ENCODE results near the gene MATK. TPM values are rescaled to one million over a fixed set of nuclear protein-coding genes. Genes with fewer than 3 reads are reported as not detected.
"Not testable (repeated sequence)": the region's sequence is repeated elsewhere in the genome, so short reads cannot be mapped to it uniquely, and the experiment has no call there.

The MATK gene
- total and polyA plus RNA-seq, 2 experiments from 2014 or later: 4.8 to 6.9 TPM

- no peaks in the 10 kb centered on the region for H3K36me3 ChIP-seq
- no peaks in the 10 kb centered on the region for H3K9me3 ChIP-seq (ENCODE audit: low read depth)
- no peak overlapping the region for H3K27ac ChIP-seq
- H3K4me3 ChIP-seq: no peak overlapping the region
- H3K4me1 ChIP-seq (ENCODE audit: low read depth): peaks cover 4% of the 10 kb centered on the region
- no peak for TF ChIP-seq CTCF (IDR thresholded peaks at IDR 0.05; ENCODE audit: low read depth, low read length)
- DNase-seq (ENCODE audit: low read depth in 1 of 2, low spot score in 1 of 2): no peak
- no peaks in the 10 kb centered on the region for H3K27me3 ChIP-seq
Measured at GRCh38 chr19:3818918-3819317, 32.7 kb upstream of the MATK start.

- DNase-seq (ENCODE audit: low read depth in 1 of 2, low spot score in 1 of 2): peak in 1 of 2 donors; percentile 16
- no peak overlapping the region for H3K27ac ChIP-seq
Measured at GRCh38 chr19:3818466-3818865, 32.3 kb upstream of the MATK start.

GRCh38 chr19:3817761-3818160 lies 31.6 kb upstream of the MATK start:
- Histone ChIP-seq H3K36me3 (no peaks in the 10 kb centered on the region), H3K9me3 (ENCODE audit: low read depth) (no peaks in the 10 kb centered on the region), H3K27me3 (no peaks in the 10 kb centered on the region), H3K27ac (no peak overlapping the region), H3K4me3 (no peak overlapping the region), H3K4me1 (ENCODE audit: low read depth) (peaks cover 4% of the 10 kb centered on the region)
- TF ChIP-seq CTCF (IDR thresholded peaks at IDR 0.05; ENCODE audit: low read depth, low read length): no peak
- no peak for DNase-seq (ENCODE audit: low read depth in 1 of 2, low spot score in 1 of 2)

More at GRCh38 chr19:3818466-3818865, 32.3 kb upstream of the MATK start:
- H3K4me3 ChIP-seq: no peak overlapping the region
- peaks cover 4% of the 10 kb centered on the region for H3K4me1 ChIP-seq (ENCODE audit: low read depth)
- no peaks in the 10 kb centered on the region for H3K9me3 ChIP-seq (ENCODE audit: low read depth)
- no peaks in the 10 kb centered on the region for H3K36me3 ChIP-seq
- H3K27me3 ChIP-seq: no peaks in the 10 kb centered on the region
- no peak for TF ChIP-seq CTCF (IDR thresholded peaks at IDR 0.05; ENCODE audit: low read depth, low read length)

GRCh38 chr19:3816566-3817218 lies 30.5 kb upstream of the MATK start:
- Histone ChIP-seq H3K4me3 (no peak overlapping the region), H3K27ac (no peak overlapping the region), H3K36me3 (no peaks in the 10 kb centered on the region), H3K9me3 (ENCODE audit: low read depth) (no peaks in the 10 kb centered on the region), H3K4me1 (ENCODE audit: low read depth) (peaks cover 4% of the 10 kb centered on the region), H3K27me3 (no peaks in the 10 kb centered on the region)
- TF ChIP-seq CTCF (IDR thresholded peaks at IDR 0.05; ENCODE audit: low read depth, low read length): no peak
- no peak for DNase-seq (ENCODE audit: low read depth in 1 of 2, low spot score in 1 of 2)

GRCh38 chr19:3816148-3816547 lies 30.0 kb upstream of the MATK start:
- not testable (repeated sequence) for H3K36me3 ChIP-seq; H3K4me1 ChIP-seq (ENCODE audit: low read depth); DNase-seq (ENCODE audit: low read depth in 1 of 2, low spot score in 1 of 2); H3K27me3 ChIP-seq; H3K4me3 ChIP-seq; H3K9me3 ChIP-seq (ENCODE audit: low read depth); H3K27ac ChIP-seq

- H3K4me3 ChIP-seq: no peak overlapping the region
- TF ChIP-seq CTCF (IDR thresholded peaks at IDR 0.05; ENCODE audit: low read depth, low read length): no peak
- H3K27me3 ChIP-seq: no peaks in the 10 kb centered on the region
- no peak overlapping the region for H3K27ac ChIP-seq
- no peak for DNase-seq (ENCODE audit: low read depth in 1 of 2, low spot score in 1 of 2)
- peaks cover 4% of the 10 kb centered on the region for H3K4me1 ChIP-seq (ENCODE audit: low read depth)
- H3K9me3 ChIP-seq (ENCODE audit: low read depth): no peaks in the 10 kb centered on the region
- H3K36me3 ChIP-seq: no peaks in the 10 kb centered on the region
Measured at GRCh38 chr19:3814648-3815047, 28.5 kb upstream of the MATK start.

Measured in cardiac muscle cell (in vitro differentiated cells and primary cell).